LNCaP clone FGC (cell line): Measurements from ENCODE around the gene TRIM7.
"Not testable (repeated sequence)": the region's sequence is repeated elsewhere in the genome, so short reads cannot be mapped to it uniquely, and the experiment has no call there.

ENCODE experiments used
- DNase-seq: peaks from one replicate; pipeline ENCODE4 v3.0.0-alpha.2; 2011; ENCODE audit warnings: low read depth
- H3K4me3 ChIP-seq: 2 replicates; pipeline ENCODE4 v1.5.1; 2011; ENCODE audit warnings: mild to moderate bottlenecking, low read depth, low read length, control low read depth
- TF ChIP-seq, protein P1 (sequence below): IDR thresholded peaks from 2 replicates; pipeline ENCODE4 v1.5.1; 2012; ENCODE audit warnings: mild to moderate bottlenecking; ENCODE audit not compliant: control insufficient read depth, insufficient read depth; ENCODE audit errors: extremely low read depth

Gene TRIM7

DNA sequence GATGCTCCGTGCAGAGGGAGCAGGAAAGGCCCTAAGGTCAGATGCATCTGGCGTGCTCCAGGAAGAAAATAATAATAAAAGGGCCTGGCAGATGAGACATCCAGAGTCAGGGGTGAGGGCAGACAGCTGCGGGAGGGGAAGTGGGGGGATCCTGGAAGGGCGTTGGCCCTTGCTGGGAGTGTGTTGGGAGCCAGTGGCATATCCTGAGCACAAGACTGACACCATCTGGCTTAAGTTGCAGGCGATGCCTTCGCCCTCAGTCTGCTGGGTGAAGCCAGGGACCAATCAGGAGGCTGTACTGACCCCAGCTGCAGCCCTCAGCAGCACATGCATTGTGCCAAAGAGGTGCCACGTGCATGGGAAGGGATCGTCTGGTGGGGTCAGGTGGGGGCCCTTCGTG lies 53.9 kb downstream of the TRIM7 start:
- TF ChIP-seq, protein P1, sequence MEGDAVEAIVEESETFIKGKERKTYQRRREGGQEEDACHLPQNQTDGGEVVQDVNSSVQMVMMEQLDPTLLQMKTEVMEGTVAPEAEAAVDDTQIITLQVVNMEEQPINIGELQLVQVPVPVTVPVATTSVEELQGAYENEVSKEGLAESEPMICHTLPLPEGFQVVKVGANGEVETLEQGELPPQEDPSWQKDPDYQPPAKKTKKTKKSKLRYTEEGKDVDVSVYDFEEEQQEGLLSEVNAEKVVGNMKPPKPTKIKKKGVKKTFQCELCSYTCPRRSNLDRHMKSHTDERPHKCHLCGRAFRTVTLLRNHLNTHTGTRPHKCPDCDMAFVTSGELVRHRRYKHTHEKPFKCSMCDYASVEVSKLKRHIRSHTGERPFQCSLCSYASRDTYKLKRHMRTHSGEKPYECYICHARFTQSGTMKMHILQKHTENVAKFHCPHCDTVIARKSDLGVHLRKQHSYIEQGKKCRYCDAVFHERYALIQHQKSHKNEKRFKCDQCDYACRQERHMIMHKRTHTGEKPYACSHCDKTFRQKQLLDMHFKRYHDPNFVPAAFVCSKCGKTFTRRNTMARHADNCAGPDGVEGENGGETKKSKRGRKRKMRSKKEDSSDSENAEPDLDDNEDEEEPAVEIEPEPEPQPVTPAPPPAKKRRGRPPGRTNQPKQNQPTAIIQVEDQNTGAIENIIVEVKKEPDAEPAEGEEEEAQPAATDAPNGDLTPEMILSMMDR, result peak; percentile 34; the same call in 1 of the 2 replicates
- DNase-seq, result no peak
- no peak overlapping the region for H3K4me3 ChIP-seq

GRCh38 chr5:181149806-181150733 lies 54.9 kb downstream of the TRIM7 start:
- TF ChIP-seq, protein P1, result no peak
- H3K4me3 ChIP-seq, result no peak overlapping the region
- DNase-seq, result no peak

DNA sequence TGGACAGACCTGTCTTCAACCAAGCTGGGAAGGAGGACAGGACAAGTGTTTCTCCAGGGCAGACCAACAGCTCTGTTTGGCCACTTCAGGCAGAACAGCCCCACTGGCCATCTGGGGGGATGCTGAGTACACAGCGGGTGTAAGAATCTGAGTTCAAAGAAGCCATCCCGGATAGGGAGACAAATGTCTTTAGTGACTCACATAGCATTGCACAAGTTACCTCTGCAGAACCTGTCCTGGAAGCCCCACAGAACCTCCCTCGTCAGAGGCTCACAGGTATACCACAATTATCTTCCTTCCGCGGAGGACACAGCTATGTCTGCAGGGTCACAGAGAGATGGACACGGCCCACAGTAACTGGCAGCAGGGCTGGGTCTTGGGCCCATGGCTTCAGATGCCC lies 55.6 kb downstream of the TRIM7 start:
- DNase-seq, result no peak
- TF ChIP-seq, protein P1, result no peak
- no peak overlapping the region for H3K4me3 ChIP-seq

- not testable (repeated sequence) for H3K4me3 ChIP-seq, DNase-seq
Observed at GRCh38 chr5:181146927-181147636, 57.9 kb downstream of the TRIM7 start, which contains the start of gene OR2V2. OR2V2 (plus strand) TSS chr5:181147586; CDS start chr5:181154943, 7,357 bp downstream.

GRCh38 chr5:181145133-181145532 lies 59.9 kb downstream of the TRIM7 start:
- TF ChIP-seq, protein P1, result no peak
- H3K4me3 ChIP-seq, result no peak overlapping the region

More at GRCh38 chr5:181145133-181145532, 59.9 kb downstream of the TRIM7 start:
- no peak for DNase-seq
